DOHH2 (cell line): ENCODE data around the gene ITGA11.

Experiments
- H3F3A ChIP-seq: fragments of 200-600 bp; sonication (generic), shearing (Covaris generic); 2 replicates; pipeline ENCODE4 v1.6.0; 2016; ENCODE audit warnings: antibody characterized with exemption, mild to moderate bottlenecking; ENCODE audit not compliant: control insufficient read depth, insufficient read depth
- H3K27ac ChIP-seq: fragments of 200-600 bp; sonication (generic); 2 replicates; pipeline ENCODE4 v1.5.1; 2014; ENCODE audit warnings: low read depth, mild to moderate bottlenecking, low read length, moderate library complexity
- H3K27me3 ChIP-seq: fragments of 200-600 bp; sonication (generic); 2 replicates; pipeline ENCODE4 v1.6.1; 2014; ENCODE audit warnings: mild to moderate bottlenecking, low read length, mixed read lengths; ENCODE audit not compliant: control insufficient read depth
- H3K36me3 ChIP-seq: fragments of 200-600 bp; sonication (generic); 2 replicates; pipeline ENCODE4 v1.6.1; 2014; ENCODE audit warnings: mild to moderate bottlenecking, low read length, moderate library complexity, mixed read lengths; ENCODE audit not compliant: control insufficient read depth
- H3K4me1 ChIP-seq: fragments of 200-600 bp; sonication (generic); 2 replicates; pipeline ENCODE4 v1.6.1; 2014; ENCODE audit warnings: mild to moderate bottlenecking, low read length, mixed read lengths; ENCODE audit not compliant: control insufficient read depth
- H3K4me2 ChIP-seq: fragments of 200-600 bp; sonication (generic); 2 replicates; pipeline ENCODE4 v1.6.0; 2014; ENCODE audit warnings: mild to moderate bottlenecking, low read length, moderate library complexity
- H3K4me3 ChIP-seq: fragments of 200-600 bp; sonication (generic); 2 replicates; pipeline ENCODE4 v1.5.1; 2014; ENCODE audit warnings: mild to moderate bottlenecking, low read length, mixed read lengths
- H3K79me2 ChIP-seq: fragments of 200-600 bp; sonication (generic); 2 replicates; pipeline ENCODE4 v1.6.1; 2014; ENCODE audit warnings: mild to moderate bottlenecking, low read length, mixed read lengths; ENCODE audit not compliant: control insufficient read depth
- H3K9me2 ChIP-seq: fragments of 200-600 bp; sonication (generic); replicated peaks from 2 replicates; pipeline ENCODE4 v1.6.1; 2014; ENCODE audit warnings: mild to moderate bottlenecking, low read length, mixed read lengths; ENCODE audit not compliant: control insufficient read depth
- H3K9me3 ChIP-seq: fragments of 200-600 bp; sonication (generic); 2 replicates; pipeline ENCODE4 v1.6.1; 2014; ENCODE audit warnings: antibody characterized with exemption, low read length, mixed read lengths; ENCODE audit not compliant: control insufficient read depth, insufficient read depth
- H4K20me1 ChIP-seq: fragments of 200-600 bp; sonication (generic); 2 replicates; pipeline ENCODE4 v1.6.0; 2014; ENCODE audit warnings: low read depth, mild to moderate bottlenecking, antibody characterized with exemption, low read length, moderate library complexity; ENCODE audit not compliant: control insufficient read depth, insufficient read depth
- CTCF ChIP-seq: fragments of 200-600 bp; sonication (generic); IDR thresholded peaks from one replicate; pipeline ENCODE4 v1.5.1; 2014; ENCODE audit warnings: antibody characterized with exemption, mild to moderate bottlenecking, low read depth, low read length; ENCODE audit not compliant: poor library complexity, severe bottlenecking
- EZH2phosphoT487 ChIP-seq: fragments of 200-600 bp; sonication (generic); IDR thresholded peaks from 2 replicates; pipeline ENCODE4 v1.6.1; 2017; ENCODE audit warnings: borderline replicate concordance, mild to moderate bottlenecking, antibody characterized with exemption, low read length, moderate library complexity, mixed read lengths

Gene ITGA11

GRCh38 chr15:68365140-68365745, 66.7 kb downstream of the ITGA11 start:
- no peaks in the 10 kb centered on the region for H4K20me1 ChIP-seq
- peaks cover 20% of the 10 kb centered on the region; the same call in 1 of the 2 replicates for H3K27me3 ChIP-seq
- no peaks in the 10 kb centered on the region for H3K9me3 ChIP-seq
- H3K9me2 ChIP-seq = no peaks in the 10 kb centered on the region
- no peak overlapping the region for H3K4me3 ChIP-seq
- no peaks in the 10 kb centered on the region for H3K79me2 ChIP-seq
- H3K36me3 ChIP-seq = no peaks in the 10 kb centered on the region
- H3K27ac ChIP-seq = no peak overlapping the region
- peak overlapping the region; percentile 29; the same call in 1 of the 2 replicates for H3K4me2 ChIP-seq
- peaks cover 22% of the 10 kb centered on the region for H3K4me1 ChIP-seq
- TF ChIP-seq CTCF (no peak), EZH2phosphoT487 (no peak)
- no peaks in the 10 kb centered on the region for H3F3A ChIP-seq

- H3K9me3 ChIP-seq = no peaks in the 10 kb centered on the region
- no peak for TF ChIP-seq CTCF
- TF ChIP-seq EZH2phosphoT487 = no peak
- no peaks in the 10 kb centered on the region for H3K36me3 ChIP-seq
- H4K20me1 ChIP-seq = no peaks in the 10 kb centered on the region
- peaks cover 20% of the 10 kb centered on the region; the same call in 1 of the 2 replicates for H3K27me3 ChIP-seq
- no peaks in the 10 kb centered on the region for H3K79me2 ChIP-seq
- H3K27ac ChIP-seq = no peak overlapping the region
- H3K9me2 ChIP-seq = no peaks in the 10 kb centered on the region
- H3K4me2 ChIP-seq = no peak overlapping the region
- H3K4me1 ChIP-seq = peaks cover 22% of the 10 kb centered on the region
- H3F3A ChIP-seq = no peaks in the 10 kb centered on the region
- no peak overlapping the region for H3K4me3 ChIP-seq
These were observed 67.3 kb downstream of the ITGA11 start for GRCh38 chr15:68364660-68365035.

- Histone ChIP-seq H3K9me2 (no peaks in the 10 kb centered on the region), H4K20me1 (no peaks in the 10 kb centered on the region), H3K27ac (no peak overlapping the region), H3K4me2 (no peak overlapping the region), H3K27me3 (peaks cover 20% of the 10 kb centered on the region; the same call in 1 of the 2 replicates), H3K36me3 (no peaks in the 10 kb centered on the region), H3K4me3 (no peak overlapping the region), H3K79me2 (no peaks in the 10 kb centered on the region), H3K4me1 (peaks cover 22% of the 10 kb centered on the region), H3F3A (no peaks in the 10 kb centered on the region), H3K9me3 (no peaks in the 10 kb centered on the region)
- TF ChIP-seq EZH2phosphoT487 = no peak
- no peak for TF ChIP-seq CTCF
These were observed 67.8 kb downstream of the ITGA11 start for GRCh38 chr15:68364028-68364659.
